Measurements from ENCODE around the gene ZNF32.

The ZNF32 gene

GRCh38 chr10:43683451-43684291 is 35.0 kb upstream of the ZNF32 start:
- TF ChIP-seq POLR2AphosphoS5 (IDR thresholded peaks at IDR 0.05; ENCODE audit: borderline replicate concordance, low read depth, low read length) (no peak), EZH2 (IDR thresholded peaks at IDR 0.05) (no peak), FOXP2 (optimal IDR thresholded peaks at IDR 0.05; ENCODE audit: control extremely low read depth, extremely low read length, insufficient read depth) (no peak)
- H3K27ac ChIP-seq, result no peak overlapping the region
- no peak for DNase-seq (ENCODE audit: low read depth, low spot score)
- H3K4me3 ChIP-seq, result no peak overlapping the region
- H3K9me3 ChIP-seq (ENCODE audit: low read depth, low read length), result no peaks in the 10 kb centered on the region
- no peaks in the 10 kb centered on the region for H3K36me3 ChIP-seq (ENCODE audit: insufficient read depth, low read length)
- no peak overlapping the region for H3K9ac ChIP-seq (ENCODE audit: insufficient read length)

DNA sequence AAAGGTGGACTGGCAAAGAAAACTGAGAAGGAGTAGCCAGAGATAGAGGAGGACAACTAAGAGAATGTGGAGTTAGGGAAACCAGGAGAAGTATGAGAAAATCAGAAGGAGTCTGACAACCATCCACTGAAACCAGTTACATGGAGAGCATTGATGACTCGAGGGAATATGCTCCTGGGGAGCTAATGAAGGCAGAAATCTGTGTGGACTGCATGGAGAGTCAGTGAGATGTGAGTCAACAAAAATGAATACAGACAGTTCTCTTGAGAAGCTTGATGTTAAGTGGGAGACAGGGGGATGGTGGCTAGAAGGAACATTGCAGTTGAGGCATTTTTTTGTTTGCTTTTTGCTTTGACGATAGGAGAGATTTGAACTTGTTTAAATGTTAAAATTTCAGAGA is 34.3 kb upstream of the ZNF32 start:
- H3K9ac ChIP-seq (ENCODE audit: insufficient read length), result no peak overlapping the region
- no peak for DNase-seq (ENCODE audit: low read depth, low spot score)
- H3K27ac ChIP-seq, result no peak overlapping the region
- no peak for TF ChIP-seq FOXP2 (optimal IDR thresholded peaks at IDR 0.05; ENCODE audit: control extremely low read depth, extremely low read length, insufficient read depth)
- no peak for TF ChIP-seq EZH2 (IDR thresholded peaks at IDR 0.05)
- TF ChIP-seq POLR2AphosphoS5 (IDR thresholded peaks at IDR 0.05; ENCODE audit: borderline replicate concordance, low read depth, low read length), result no peak
- no peak overlapping the region for H3K4me3 ChIP-seq
- no peaks in the 10 kb centered on the region for H3K36me3 ChIP-seq (ENCODE audit: insufficient read depth, low read length)
- H3K9me3 ChIP-seq (ENCODE audit: low read depth, low read length), result no peaks in the 10 kb centered on the region

- DNase-seq (ENCODE audit: low read depth, low spot score), result no peak
- Histone ChIP-seq H3K36me3 (ENCODE audit: insufficient read depth, low read length) (no peaks in the 10 kb centered on the region), H3K9ac (ENCODE audit: insufficient read length) (no peak overlapping the region), H3K27ac (no peak overlapping the region), H3K4me3 (no peak overlapping the region), H3K9me3 (ENCODE audit: low read depth, low read length) (no peaks in the 10 kb centered on the region)
- TF ChIP-seq POLR2AphosphoS5 (IDR thresholded peaks at IDR 0.05; ENCODE audit: borderline replicate concordance, low read depth, low read length), result no peak
Measured at GRCh38 chr10:43681721-43682120, 33.0 kb upstream of the ZNF32 start.

DNA sequence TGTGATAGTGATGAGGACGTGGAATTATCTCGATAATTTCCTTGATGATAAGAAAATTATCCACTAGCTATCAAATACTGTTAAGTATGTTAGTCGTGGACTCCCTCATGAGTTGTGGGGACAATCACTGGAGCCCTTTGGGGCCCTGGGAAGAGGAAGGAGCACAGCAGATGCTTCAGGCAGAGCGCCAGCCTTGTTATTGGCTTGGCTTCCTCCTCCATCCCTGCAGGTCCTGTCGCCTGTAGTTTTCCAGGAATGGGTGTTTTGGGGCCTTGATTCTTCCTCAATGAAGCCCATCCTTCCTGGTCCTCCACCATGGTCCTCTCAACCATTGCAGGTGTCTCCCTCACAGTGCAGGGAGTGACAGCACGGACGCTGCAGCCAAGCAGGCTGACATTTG is 32.5 kb upstream of the ZNF32 start:
- no peak for DNase-seq (ENCODE audit: low read depth, low spot score)
- no peak overlapping the region for H3K4me3 ChIP-seq
- H3K27ac ChIP-seq, result no peak overlapping the region
- TF ChIP-seq POLR2AphosphoS5 (IDR thresholded peaks at IDR 0.05; ENCODE audit: borderline replicate concordance, low read depth, low read length) (no peak), EZH2 (IDR thresholded peaks at IDR 0.05) (no peak), FOXP2 (optimal IDR thresholded peaks at IDR 0.05; ENCODE audit: control extremely low read depth, extremely low read length, insufficient read depth) (no peak)
- H3K9ac ChIP-seq (ENCODE audit: insufficient read length), result no peak overlapping the region
- no peaks in the 10 kb centered on the region for H3K36me3 ChIP-seq (ENCODE audit: insufficient read depth, low read length)
- no peaks in the 10 kb centered on the region for H3K9me3 ChIP-seq (ENCODE audit: low read depth, low read length)

GRCh38 chr10:43680035-43680434 is 31.4 kb upstream of the ZNF32 start:
- Histone ChIP-seq H3K4me3 (no peak overlapping the region), H3K9me3 (ENCODE audit: low read depth, low read length) (no peaks in the 10 kb centered on the region), H3K9ac (ENCODE audit: insufficient read length) (no peak overlapping the region), H3K27ac (no peak overlapping the region), H3K36me3 (ENCODE audit: insufficient read depth, low read length) (no peaks in the 10 kb centered on the region)
- TF ChIP-seq POLR2AphosphoS5 (IDR thresholded peaks at IDR 0.05; ENCODE audit: borderline replicate concordance, low read depth, low read length) (no peak), FOXP2 (optimal IDR thresholded peaks at IDR 0.05; ENCODE audit: control extremely low read depth, extremely low read length, insufficient read depth) (no peak), EZH2 (IDR thresholded peaks at IDR 0.05) (no peak)
- DNase-seq (ENCODE audit: low read depth, low spot score), result no peak

- no peak for DNase-seq (ENCODE audit: low read depth, low spot score)
- Histone ChIP-seq H3K36me3 (ENCODE audit: insufficient read depth, low read length) (no peaks in the 10 kb centered on the region), H3K9me3 (ENCODE audit: low read depth, low read length) (no peaks in the 10 kb centered on the region), H3K9ac (ENCODE audit: insufficient read length) (no peak overlapping the region), H3K4me3 (no peak overlapping the region), H3K27ac (no peak overlapping the region)
- TF ChIP-seq POLR2AphosphoS5 (IDR thresholded peaks at IDR 0.05; ENCODE audit: borderline replicate concordance, low read depth, low read length) (no peak), FOXP2 (optimal IDR thresholded peaks at IDR 0.05; ENCODE audit: control extremely low read depth, extremely low read length, insufficient read depth) (no peak), EZH2 (IDR thresholded peaks at IDR 0.05) (no peak)
Measured at GRCh38 chr10:43679509-43679908, 30.8 kb upstream of the ZNF32 start.

DNA sequence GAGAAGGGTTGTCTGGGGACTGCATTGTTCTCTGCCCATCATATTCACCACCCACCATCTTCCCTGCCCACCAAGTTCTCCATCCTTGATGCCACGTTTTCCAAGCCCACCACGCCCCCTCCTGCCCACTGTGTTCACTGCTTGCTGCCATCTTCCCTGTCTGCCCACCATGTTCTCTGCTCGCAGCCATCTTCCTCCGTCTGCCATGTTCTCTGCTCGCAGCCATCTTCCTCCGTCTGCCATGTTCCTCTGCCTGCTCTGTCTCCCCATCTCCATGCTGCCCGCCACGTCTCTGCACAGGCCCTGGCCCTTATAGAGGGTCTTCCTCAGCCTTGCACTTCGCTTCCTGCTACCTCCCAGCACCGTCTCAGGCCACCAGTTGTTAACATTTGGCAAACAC is 30.0 kb upstream of the ZNF32 start:
- no peak for DNase-seq (ENCODE audit: low read depth, low spot score)
- Histone ChIP-seq H3K27ac (no peak overlapping the region), H3K9me3 (ENCODE audit: low read depth, low read length) (no peaks in the 10 kb centered on the region), H3K36me3 (ENCODE audit: insufficient read depth, low read length) (no peaks in the 10 kb centered on the region), H3K4me3 (no peak overlapping the region), H3K9ac (ENCODE audit: insufficient read length) (no peak overlapping the region)
- TF ChIP-seq EZH2 (IDR thresholded peaks at IDR 0.05) (no peak), FOXP2 (optimal IDR thresholded peaks at IDR 0.05; ENCODE audit: control extremely low read depth, extremely low read length, insufficient read depth) (no peak), POLR2AphosphoS5 (IDR thresholded peaks at IDR 0.05; ENCODE audit: borderline replicate concordance, low read depth, low read length) (no peak)

- Histone ChIP-seq H3K27ac (no peak overlapping the region), H3K36me3 (ENCODE audit: insufficient read depth, low read length) (no peaks in the 10 kb centered on the region), H3K9ac (ENCODE audit: insufficient read length) (no peak overlapping the region), H3K9me3 (ENCODE audit: low read depth, low read length) (no peaks in the 10 kb centered on the region), H3K4me3 (no peak overlapping the region)
- TF ChIP-seq EZH2 (IDR thresholded peaks at IDR 0.05) (no peak), FOXP2 (optimal IDR thresholded peaks at IDR 0.05; ENCODE audit: control extremely low read depth, extremely low read length, insufficient read depth) (no peak), POLR2AphosphoS5 (IDR thresholded peaks at IDR 0.05; ENCODE audit: borderline replicate concordance, low read depth, low read length) (no peak)
- DNase-seq (ENCODE audit: low read depth, low spot score), result no peak
Measured at GRCh38 chr10:43676901-43677300, 28.2 kb upstream of the ZNF32 start.

GRCh38 chr10:43676331-43676730 is 27.6 kb upstream of the ZNF32 start:
- TF ChIP-seq FOXP2 (optimal IDR thresholded peaks at IDR 0.05; ENCODE audit: control extremely low read depth, extremely low read length, insufficient read depth) (no peak), EZH2 (IDR thresholded peaks at IDR 0.05) (no peak), POLR2AphosphoS5 (IDR thresholded peaks at IDR 0.05; ENCODE audit: borderline replicate concordance, low read depth, low read length) (no peak)
- H3K9ac ChIP-seq (ENCODE audit: insufficient read length), result no peak overlapping the region
- DNase-seq (ENCODE audit: low read depth, low spot score), result no peak
- no peaks in the 10 kb centered on the region for H3K36me3 ChIP-seq (ENCODE audit: insufficient read depth, low read length)
- H3K9me3 ChIP-seq (ENCODE audit: low read depth, low read length), result no peaks in the 10 kb centered on the region
- no peak overlapping the region for H3K4me3 ChIP-seq
- no peak overlapping the region for H3K27ac ChIP-seq
